Measurements from ENCODE around the gene TMC8.

DNA sequence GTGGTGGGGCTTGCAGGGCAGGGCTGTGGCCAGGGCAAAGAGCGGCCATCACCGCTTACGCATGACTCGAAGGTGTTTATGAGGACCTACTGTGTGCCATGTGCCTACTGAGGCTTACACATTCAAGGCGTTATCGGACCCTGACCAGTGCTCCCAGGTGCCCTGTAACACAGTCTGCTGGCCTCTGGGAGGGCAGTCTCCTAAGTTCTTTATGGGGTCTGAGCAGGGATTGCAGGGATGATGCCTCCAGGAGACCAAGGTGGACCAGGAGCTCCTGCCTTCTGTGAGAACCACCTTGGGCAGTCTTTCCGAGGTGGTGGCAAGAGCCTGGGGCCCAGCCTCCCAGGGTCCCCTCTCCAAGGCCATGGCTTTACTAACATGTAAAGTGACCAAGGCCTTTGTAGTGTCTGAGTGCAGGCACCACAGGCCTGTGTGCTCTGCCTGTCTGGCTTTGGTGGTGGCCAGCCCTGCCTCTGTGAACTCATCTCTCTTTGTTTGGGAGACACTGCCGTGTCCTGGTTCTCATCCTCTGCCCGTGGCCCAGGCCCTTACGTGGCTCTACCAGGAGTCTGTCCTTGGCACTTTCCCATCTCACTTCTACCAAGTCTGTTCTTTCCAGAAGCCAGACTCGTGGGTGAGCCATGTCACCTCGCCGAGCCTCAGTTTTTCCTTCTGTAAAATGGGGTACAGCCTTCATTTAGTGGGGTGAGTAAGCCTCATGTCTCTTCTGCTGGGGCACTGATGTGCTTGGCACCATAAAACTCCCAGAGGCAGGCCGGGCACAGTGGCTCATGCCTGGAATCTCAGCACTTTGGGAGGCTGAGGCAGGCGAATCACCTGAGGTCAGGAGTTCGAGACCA lies 34.4 kb downstream of the TMC8 start:
- TF ChIP-seq, protein P1, sequence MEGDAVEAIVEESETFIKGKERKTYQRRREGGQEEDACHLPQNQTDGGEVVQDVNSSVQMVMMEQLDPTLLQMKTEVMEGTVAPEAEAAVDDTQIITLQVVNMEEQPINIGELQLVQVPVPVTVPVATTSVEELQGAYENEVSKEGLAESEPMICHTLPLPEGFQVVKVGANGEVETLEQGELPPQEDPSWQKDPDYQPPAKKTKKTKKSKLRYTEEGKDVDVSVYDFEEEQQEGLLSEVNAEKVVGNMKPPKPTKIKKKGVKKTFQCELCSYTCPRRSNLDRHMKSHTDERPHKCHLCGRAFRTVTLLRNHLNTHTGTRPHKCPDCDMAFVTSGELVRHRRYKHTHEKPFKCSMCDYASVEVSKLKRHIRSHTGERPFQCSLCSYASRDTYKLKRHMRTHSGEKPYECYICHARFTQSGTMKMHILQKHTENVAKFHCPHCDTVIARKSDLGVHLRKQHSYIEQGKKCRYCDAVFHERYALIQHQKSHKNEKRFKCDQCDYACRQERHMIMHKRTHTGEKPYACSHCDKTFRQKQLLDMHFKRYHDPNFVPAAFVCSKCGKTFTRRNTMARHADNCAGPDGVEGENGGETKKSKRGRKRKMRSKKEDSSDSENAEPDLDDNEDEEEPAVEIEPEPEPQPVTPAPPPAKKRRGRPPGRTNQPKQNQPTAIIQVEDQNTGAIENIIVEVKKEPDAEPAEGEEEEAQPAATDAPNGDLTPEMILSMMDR (IDR thresholded peaks at IDR 0.05; ENCODE audit: low read length): no peak
- TF ChIP-seq EZH2 (IDR thresholded peaks at IDR 0.05; ENCODE audit: borderline replicate concordance, low read length): no peak

Measured in OCI-LY1 (cell line).